ENCODE results near the gene MBL2.

The MBL2 gene

GRCh38 chr10:52750629-52751028, 22.0 kb downstream of the MBL2 start:
- TF ChIP-seq CTCF (conservative IDR thresholded peaks at IDR 0.05), result no peak
- no peak overlapping the region for H3K27ac ChIP-seq

- no peak overlapping the region for H3K27ac ChIP-seq
- no peak for TF ChIP-seq CTCF (conservative IDR thresholded peaks at IDR 0.05)
Observed at GRCh38 chr10:52747694-52748093, 24.9 kb downstream of the MBL2 start.

GRCh38 chr10:52746169-52746568, 26.4 kb downstream of the MBL2 start:
- TF ChIP-seq CTCF (conservative IDR thresholded peaks at IDR 0.05), result no peak
- no peak overlapping the region for H3K27ac ChIP-seq

GRCh38 chr10:52744057-52744805, 28.4 kb downstream of the MBL2 start:
- TF ChIP-seq CTCF (conservative IDR thresholded peaks at IDR 0.05), result no peak
- no peak overlapping the region for H3K27ac ChIP-seq

GRCh38 chr10:52742731-52743130, 29.9 kb downstream of the MBL2 start:
- no peak overlapping the region for H3K27ac ChIP-seq
- TF ChIP-seq CTCF (conservative IDR thresholded peaks at IDR 0.05), result no peak

GRCh38 chr10:52741851-52742250, 30.7 kb downstream of the MBL2 start:
- TF ChIP-seq CTCF (conservative IDR thresholded peaks at IDR 0.05), result no peak

GRCh38 chr10:52740913-52741675, 31.5 kb downstream of the MBL2 start:
- H3K27ac ChIP-seq, result no peak overlapping the region
- peak; percentile 76 for TF ChIP-seq CTCF (conservative IDR thresholded peaks at IDR 0.05)

More at GRCh38 chr10:52741851-52742250, 30.7 kb downstream of the MBL2 start:
- no peak overlapping the region for H3K27ac ChIP-seq
